NCI-H510A (cell line): ENCODE results near the gene ABCA2.

Source experiments
- DNase-seq: peaks from one replicate; lab custom pipeline; 2025; lab: John Stamatoyannopoulos, UW

The ABCA2 gene

DNA sequence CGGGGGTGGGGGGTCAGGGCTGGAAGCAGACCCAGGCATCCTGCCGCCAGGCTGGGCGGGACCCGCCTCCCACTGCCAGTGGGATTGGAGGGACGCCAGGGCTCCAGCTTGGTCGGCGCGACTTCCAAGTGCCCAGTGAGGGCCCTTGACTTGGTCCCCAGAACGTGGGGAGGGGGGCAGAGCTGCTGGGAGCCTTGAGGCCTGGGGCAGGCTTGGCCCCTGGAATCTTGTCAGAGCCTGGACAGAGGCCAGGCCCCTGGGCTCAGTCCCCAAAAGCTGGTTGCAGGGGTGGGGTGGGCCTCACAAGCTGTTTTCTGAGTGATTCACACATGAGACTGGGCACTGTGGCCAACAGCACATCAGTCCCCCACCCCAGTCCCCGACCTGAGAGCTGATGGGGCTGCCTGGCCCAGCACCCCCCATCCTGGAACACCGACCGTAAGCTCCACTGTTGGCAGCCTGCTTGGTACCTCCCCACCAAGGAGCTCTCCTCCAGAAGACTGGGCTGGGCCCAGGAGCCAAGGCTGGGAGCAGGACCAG is 32.2 kb downstream of the ABCA2 start:
- DNase-seq, result no peak

DNA sequence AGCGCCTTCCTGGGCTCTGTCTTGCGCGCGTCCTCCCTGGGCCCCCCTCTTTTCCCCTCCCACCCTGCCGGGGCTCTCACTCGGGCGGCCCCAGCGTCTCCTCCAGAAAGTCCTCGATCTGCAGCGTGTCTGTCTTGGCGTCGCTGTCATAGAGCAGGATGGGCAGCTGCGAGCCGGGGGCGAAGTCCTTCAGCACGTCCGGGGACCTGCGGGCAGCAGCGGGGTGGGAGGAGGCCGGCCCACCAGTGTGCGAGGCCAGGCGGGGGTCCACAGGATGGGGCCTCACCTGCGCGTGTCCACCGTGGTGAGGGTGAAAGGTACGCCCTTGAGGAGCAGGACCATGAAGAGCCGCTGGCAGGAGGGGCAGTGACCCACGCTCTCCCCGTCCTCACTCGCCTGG is 32.7 kb downstream of the ABCA2 start:
- no peak for DNase-seq

DNA sequence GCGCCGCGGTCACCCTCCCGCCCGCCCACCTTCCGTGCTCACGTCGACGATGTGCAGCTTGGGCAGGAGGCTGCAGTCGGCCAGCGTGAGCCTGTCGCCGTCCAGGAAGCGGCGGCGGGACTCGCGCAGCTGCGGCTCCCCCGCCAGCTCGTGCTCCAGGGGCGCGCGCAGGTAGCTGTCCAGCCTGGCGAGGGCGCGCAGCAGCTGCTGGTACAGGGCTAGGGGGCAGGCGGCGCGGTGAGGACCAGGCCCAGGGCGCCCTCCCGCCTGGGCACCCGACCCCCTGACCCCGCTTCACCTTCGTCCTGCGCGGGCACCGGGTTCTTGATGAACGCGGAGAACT is 33.2 kb downstream of the ABCA2 start:
- no peak for DNase-seq

DNA sequence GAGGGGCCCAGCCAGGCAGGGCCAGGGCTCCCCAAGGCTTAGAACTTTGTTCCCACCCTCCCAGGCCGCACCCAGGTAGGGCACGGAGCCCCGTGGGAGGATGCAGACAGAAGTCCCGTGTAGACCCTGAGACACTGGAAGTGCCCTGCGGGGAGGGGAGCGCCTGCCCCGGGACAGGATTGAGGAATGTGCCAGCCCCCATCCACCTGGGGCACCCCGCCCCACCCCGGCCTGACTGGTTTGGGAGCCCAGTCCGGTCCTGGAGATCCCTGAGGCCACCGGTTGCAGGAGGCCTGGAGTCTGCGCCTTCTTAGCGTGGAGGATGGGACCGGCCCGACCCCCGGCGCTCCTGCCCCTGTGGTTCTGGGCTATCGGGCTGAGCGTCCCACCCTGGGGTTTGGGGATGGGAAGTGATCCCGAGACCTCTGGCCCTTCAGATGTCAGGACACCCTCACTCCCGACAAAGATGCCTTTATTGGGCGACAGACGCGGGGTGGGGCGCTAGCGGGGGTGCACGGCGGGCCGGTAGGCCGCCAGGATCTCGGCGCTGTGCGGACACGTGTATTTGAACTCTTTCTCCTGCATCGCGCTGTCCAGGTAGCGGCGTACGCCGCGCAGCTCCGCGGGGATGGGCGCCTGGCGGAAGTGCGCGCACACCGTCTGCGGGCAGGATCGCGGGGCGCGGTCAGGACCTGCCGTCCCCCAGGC is 33.7 kb downstream of the ABCA2 start:
- DNase-seq, result no peak

DNA sequence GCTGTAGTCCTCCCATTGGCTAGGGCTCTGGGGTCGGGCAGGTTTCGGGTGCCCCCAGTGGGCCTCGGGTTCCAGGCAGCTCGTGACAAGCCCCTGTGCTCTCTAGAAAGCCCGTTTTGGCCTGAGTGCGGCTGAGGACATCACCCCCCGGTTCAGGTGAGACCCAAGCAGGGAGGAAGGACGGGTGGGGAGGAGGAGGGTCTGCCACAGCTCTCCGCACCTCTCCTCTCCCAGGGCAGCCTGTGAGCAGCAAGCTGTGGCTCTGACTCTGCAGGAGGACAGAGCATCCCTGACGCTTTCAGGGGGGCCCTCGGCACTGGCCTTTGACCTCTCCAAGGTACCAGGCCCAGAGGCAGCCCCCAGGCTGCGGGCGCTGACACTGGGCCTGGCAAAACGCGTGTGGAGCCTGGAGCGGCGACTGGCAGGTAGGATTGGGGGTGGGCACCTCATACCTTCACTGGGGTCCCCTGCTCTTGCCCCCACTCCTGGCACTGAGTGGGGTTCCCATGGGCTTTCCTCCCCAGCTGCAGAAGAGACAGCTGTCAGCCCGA is 35.1 kb downstream of the ABCA2 start:
- no peak for DNase-seq

DNA sequence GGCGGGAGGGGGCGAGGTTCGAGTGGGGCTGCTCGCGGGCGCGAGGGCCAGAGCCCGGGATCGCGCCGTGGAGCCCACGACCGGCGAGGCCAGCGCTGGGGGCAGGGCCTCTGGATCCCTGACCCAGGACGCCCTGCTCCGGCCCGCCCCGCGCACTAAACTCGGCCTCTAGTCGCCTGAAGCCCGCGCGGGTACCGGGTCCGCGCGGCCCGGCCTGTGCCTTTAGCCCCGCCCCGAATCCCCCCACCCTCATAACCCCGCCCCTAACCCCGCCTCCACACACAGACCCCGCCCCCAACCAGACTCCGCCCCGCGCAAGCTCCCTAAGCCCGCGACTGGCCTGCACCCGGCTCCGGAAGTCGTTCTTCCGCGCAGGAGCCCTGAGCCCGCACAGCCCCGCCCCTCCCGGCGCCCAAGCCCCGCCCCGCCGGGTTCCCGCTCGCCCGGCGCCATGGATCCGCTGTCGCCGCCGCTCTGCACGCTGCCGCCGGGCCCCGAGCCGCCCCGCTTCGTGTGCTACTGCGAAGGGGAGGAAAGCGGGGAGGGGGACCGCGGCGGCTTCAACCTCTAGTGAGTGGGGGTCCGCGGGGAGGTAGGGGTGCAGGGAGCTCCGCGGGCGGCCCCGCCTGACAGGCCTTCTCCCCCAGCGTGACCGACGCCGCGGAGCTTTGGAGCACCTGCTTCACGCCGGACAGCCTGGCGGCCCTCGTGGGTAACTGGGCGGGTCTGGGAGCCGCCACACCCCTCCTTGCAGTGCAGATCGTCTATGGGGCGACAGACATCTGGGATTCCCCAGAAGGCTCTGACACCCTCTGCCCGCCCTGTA is 35.8 kb downstream of the ABCA2 start, which contains the start of gene PAXX:
Gene PAXX (plus strand): TSS at position 430 of the 826 bp plus-strand sequence. CDS start 22 bp downstream, at position 452.
- DNase-seq, result peak; percentile 68

DNA sequence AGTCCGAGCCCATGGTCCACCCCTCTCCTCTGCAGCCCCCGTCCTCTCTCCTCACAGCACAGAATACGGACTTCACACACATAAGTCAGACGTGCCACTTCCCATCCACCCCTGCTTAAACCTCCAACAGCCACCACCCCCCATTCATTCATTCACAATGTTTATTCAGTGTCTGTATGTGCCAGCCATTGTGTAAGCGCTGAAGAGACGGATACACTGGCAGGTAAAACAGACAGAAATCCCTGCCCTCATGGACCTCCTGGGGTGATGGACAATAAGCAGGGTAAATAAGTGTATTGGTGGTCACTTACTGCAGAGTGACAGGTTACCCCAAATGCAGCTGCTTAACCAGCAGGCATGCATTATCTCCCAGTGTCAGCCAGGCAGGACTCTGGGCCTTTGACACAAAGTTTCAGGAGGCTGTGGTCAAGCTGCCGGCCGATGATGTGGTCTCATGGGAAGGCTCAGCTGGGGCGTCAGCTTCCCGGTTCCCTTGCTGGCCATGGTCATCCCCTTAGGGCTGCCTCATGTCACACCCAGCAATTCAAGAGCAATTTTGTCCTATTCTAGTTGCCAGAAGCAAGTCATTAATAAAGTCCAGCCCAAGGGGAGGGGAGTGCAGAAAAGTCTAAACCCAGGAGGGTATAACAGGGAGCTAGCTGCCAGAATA is 37.7 kb downstream of the ABCA2 start:
- DNase-seq, result no peak

DNA sequence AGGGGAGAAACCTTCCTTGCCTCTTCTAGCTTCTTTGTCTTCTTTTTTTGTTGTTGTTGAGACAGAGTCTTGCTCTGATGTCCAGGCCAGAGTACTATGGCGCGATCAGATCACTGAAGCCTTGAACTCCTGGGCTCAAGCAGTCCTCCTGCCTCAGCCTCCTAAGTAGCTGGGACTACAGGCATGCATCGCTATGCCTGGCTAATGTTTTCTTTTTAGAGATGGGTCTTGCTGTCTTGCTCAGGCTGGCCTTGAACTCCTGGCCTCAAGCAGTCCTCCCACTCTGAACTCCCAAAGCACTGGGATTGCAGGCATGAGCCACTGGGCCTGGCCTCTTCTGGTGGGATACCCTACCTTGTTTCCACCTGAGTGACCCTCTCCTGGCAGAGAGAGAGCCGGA is 39.2 kb downstream of the ABCA2 start:
- no peak for DNase-seq

DNA sequence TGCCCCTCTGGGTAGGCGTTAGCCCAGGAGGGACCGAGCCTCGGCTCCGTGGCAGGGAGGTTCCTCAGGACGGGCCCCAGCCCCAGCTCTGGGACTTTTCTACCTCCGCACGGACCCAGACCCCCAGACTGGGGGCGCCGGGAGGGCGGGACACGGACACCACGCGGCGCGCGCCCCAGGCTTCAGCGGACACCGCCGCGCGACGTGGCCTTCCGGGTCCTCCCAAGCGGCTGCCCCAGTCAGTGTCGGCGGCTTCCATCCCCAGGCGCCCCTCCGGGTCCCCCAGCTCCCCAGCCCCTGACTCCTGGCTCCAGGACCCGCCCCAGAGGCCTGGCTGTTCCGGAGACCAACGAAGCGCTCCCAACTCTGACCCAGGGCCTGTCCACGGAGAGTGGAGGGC is 42.2 kb downstream of the ABCA2 start:
- no peak for DNase-seq

DNA sequence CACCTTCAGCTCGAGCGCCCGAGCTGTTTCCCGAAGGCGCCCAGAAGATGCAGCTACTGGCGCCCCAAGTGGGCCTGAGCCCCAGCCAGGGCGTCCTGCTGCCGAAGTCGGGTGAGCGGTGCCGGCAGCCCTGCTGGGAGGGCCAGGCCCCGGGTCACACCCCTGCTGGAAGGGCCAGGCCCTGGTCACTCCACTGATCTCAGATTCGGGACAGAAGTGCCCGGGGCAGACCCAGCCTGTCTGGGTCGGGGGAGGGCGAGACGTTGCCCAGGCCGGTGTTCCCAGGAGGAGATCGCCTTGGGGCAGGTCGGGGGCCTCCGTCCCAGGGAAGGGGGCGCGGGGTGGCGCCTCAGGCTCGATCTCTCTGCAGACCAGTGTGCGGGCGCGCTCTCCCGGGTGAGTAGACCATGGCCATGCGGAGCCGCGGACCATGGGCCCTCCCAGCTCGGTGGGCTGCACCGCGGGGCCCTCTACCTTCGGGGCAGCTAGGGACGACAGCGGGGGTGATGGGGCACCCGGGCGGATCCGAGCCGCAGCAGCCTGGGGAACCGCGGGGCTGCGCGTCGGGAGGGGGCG is 42.9 kb downstream of the ABCA2 start:
- DNase-seq, result no peak

DNA sequence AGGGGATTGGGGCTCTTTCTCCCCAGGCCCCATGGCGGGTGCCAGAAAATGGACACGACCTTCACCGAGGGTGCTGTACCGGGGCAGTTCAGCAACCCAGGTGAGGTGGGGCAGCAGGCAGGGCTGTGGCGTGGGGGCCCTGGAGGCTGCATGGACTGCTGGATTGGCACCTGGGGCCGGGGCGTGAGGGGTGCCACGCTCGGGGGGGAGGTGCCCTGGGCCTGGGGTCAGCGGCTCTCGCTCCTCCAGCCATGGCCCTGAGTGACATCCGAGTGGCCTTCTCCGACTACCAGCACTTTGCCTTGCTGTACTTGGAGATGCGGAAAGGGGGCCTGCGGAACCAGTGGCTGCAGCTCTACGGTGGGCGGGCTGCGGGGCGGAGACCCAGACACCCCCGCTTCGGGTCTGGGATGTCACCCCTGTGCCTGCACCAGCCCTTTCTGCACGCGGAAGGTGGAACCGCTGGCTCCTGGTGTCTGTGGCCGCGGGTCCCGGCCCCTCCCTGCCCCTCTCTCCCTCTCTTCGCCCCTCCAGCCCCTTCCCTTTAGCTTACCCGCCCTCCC is 43.5 kb downstream of the ABCA2 start:
- no peak for DNase-seq

DNA sequence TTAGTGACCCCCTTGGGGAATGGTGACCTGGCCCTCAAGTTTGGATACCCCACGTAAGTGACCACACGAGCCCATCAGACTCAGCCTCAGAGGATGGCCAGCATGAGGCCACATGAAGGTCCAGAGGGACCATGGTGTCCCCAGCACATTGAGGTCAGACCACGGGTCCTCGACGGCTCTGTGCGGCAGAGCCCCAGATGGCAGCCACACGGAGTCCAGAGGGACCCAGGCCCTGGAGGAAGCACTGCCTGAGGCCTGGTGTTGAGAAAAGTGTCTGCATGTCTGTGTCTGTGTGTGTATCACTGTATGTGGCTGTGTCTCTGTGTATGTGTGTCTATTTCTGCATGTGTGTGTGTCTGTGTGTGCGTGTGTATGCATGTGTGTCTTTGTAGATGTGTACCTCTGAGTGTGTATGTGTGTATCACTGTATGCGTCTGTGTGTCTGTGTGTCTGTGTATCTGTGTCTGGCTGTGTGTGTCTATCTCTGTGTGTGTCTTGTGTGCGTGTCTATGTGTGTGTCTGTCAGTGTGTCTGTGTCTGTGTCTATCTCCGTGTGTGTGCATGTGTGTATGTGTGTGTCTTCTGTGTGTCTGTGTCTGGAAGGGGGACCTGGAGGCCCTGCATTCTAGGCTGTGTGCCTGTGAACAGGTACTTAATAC is 44.3 kb downstream of the ABCA2 start:
- DNase-seq, result no peak

DNA sequence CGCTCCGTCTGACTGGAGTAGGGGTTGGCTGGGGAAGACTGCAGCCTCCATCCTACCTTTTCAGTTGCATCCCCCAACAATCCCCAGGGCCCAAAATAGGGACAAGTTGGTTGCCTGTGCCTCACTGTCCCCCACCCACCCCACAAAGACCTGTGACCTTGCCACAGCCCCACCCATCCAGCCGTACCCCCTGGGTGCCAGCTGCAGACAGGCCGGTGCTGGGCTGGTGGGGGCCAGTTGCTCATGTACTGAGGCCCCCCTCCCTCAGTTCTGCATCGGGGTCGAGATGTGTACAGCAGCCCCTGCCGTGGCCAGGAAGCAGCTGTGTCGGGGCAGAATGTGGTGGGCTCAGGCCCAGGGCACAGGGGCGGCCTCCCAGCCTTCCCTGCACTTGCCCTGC is 44.9 kb downstream of the ABCA2 start:
- no peak for DNase-seq

DNA sequence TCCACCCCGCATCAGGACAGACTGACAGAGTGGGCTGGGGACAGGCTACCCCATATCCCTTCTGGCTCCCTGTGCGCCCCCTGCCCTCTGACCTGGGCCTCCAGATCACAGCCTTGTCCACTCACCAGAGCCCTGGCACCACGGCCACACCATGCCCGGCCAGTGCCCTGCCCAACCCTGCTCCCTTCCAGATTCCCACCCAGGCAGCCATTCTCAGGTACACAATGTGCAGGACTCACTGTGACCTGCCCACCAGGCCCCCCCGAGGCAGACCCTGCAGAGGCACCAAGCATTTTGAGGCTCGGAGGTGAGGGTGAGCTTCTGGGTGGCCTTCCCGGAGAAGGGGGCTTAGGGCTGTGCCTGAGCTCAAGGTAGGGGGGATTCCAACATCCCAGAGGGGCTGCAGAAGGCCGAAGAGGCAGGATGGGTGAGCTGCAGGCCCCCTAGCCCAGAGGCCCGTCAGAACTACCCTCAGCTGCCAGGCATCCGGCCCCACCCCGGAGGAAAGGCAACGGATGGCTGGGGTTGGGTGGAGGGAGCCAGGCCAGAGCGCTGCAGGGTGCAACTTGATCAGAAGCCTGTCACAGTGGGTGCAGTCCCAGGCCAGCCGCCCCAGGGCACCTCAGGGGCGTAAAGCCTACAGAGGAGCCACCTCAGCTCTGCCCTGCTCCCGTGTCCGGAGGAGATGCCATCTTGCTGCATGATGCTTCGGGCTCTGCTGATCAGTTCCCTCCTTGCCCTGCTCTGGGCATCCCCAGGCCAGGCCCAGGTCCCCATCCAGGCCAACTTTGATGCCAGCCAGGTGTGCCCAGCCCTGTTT is 45.6 kb downstream of the ABCA2 start, which contains the start of gene LCNL1:
Gene LCNL1 (plus strand): TSS at position 762 of the 820 bp plus-strand sequence. CDS start 594 bp downstream, outside the sequence.
- no peak for DNase-seq

DNA sequence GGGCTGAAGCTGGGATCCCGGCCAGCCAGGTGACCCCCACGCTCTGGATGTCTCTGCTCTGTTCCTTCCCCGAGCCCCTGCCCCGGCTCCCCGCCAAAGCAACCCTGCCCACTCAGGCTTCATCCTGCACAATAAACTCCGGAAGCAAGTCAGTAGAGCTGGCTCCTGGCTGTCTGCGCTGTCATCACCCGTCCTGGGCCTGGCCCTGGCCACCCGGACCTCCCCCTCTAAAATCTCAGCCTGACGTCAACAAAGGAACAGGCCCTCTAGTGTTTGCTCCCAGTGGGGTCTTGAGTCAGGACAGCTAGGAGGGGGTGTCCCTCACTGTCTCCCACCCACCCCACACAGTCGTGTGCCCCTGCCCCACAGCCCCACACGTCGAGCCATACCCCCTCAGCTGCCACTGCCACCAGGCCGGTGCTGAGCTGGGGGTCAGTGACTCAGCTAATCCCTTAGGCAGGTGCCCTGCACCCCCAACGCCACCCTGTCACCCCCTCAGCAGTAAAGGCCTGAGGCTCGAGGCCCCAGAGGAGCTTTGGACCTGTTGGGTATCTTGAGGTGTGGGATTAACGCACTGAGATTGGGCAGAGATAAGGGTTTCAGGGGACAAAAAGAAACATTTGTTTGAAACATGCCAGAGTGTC is 46.3 kb downstream of the ABCA2 start:
- DNase-seq, result no peak

DNA sequence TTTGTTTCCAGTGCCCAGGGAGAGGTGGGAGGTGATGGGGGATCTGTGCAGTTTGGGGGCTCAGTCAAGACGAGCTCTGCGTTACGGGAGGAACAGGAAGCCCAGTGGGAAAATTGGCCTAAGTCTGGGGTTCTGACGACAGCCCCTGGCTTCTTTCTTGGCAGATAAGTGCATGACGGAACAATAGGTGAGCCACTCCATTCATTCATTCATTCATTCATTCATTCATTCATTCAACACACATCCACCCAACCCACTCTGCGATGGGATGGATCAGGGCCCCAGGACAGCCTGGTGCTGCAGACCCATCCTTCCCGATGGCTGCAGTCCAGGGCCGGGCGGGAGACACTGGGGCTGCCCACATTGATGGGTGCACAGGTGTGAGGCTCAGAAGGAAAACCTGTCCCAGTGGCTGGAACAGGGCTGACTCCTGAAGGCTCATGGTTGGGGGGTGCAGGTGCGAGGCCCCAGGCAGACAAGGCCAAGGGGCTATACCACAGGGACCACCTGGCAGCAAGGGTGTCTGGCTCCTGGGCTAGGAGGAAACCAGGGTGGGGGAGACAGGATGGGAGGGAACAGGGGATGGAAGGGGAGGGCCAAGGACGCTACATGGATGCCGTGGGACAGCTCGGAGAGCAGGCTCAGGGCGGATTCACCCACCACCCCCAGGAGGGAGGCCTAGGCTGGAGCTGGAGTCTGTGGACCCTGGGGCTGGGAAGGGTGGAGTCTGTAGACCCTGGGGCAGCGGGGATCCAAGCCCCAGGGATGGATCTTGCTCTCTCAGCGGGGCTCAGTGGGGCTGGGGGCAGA is 47.2 kb downstream of the ABCA2 start:
- no peak for DNase-seq

DNA sequence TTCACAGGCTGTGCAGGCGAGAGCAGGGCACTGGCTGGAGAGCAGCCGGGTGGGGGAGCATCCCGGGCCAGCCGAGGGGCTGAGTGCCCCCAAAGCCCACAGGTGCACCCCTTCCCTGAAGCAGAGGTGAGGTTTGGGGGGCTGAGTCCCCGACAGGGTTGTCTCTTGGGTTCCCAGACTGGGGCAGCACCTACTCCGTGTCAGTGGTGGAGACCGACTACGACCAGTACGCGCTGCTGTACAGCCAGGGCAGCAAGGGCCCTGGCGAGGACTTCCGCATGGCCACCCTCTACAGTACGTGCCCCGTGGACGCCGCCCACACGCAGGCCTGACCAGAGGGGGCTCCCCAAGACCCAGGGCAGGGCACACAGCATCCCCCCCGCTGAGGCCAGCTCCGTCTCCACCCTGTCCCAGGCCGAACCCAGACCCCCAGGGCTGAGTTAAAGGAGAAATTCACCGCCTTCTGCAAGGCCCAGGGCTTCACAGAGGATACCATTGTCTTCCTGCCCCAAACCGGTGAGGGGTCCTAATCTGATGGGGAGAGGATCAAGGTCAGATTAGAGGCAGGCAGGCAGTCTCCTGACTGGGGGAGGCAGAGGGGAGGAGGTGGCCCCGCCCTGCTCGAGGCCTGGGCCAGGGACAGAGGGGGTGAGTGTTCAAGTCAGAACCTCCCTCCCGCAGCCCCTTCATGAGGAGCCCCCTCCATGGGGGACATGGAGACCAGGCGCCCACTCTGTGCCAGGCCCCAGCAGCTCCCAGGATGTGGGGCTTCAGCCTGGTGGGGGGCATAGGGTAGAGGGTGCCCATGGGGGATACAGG is 48.1 kb downstream of the ABCA2 start:
- DNase-seq, result no peak
